GM12874 (cell line): ENCODE measurements around the gene OPCML.

Experiments
- TF ChIP-seq, protein P1 (sequence below): IDR thresholded peaks from 2 replicates; pipeline ENCODE4 v1.5.1; 2011; ENCODE audit warnings: low read depth, mild to moderate bottlenecking, control low read depth, low read length, moderate library complexity; ENCODE audit not compliant: insufficient read depth

Gene OPCML

DNA sequence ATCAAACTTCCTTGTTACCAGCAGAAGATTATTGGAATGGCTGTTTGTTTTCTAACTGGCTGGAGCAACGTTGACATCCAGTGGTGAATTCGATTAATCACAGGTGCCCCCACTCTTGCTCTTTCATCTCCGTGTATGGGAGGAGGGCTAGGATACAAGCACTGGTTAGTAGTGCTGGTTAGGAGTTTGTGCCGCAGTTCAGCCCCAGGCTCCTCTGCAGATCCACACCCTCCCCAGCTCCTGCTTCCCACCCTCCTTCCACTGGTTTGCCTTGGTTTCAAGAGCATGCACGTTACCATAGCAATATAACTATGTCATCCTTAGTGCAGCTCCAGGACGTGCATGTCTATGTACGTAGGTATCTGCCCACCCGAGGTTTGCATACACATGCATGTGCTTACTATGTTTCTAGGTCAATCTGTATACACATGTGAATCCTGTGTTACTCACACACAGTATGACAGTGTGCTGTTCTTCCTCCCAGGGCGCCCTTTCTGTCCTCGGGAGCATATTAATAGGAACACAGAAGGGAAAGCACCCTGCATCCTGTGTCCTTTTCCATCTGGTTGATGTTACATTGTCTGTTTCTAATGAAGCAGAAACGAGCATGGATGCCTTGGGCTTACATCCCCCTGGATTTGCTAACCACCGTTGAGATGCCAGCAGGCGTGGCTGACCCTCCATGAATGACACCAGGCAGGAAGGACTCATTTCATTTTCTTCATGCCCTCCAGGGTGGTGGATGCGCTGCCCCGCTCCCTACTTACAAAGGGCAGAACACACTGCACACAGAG is 539.3 kb downstream of the OPCML start:
- TF ChIP-seq, protein P1, sequence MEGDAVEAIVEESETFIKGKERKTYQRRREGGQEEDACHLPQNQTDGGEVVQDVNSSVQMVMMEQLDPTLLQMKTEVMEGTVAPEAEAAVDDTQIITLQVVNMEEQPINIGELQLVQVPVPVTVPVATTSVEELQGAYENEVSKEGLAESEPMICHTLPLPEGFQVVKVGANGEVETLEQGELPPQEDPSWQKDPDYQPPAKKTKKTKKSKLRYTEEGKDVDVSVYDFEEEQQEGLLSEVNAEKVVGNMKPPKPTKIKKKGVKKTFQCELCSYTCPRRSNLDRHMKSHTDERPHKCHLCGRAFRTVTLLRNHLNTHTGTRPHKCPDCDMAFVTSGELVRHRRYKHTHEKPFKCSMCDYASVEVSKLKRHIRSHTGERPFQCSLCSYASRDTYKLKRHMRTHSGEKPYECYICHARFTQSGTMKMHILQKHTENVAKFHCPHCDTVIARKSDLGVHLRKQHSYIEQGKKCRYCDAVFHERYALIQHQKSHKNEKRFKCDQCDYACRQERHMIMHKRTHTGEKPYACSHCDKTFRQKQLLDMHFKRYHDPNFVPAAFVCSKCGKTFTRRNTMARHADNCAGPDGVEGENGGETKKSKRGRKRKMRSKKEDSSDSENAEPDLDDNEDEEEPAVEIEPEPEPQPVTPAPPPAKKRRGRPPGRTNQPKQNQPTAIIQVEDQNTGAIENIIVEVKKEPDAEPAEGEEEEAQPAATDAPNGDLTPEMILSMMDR, result no peak

DNA sequence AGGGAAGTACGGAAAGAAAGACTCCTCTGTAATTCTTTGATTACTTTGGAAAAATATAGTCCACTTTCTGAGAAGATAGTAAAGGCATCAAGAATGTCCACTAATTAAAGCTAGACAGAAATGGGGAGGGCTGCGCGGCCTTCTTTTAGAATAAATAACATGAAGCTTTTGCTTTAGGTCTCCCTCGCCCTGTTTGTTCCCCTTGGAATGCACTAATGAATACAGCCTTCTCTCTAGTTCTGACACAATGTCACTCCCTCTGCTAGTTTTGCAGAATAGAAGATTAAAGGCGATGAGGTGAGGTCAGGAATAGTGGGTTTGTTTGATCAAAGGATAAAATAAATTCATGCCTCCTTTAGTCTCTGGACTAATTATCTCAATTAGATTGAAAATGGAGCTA is 543.9 kb downstream of the OPCML start:
- TF ChIP-seq, protein P1, result no peak

DNA sequence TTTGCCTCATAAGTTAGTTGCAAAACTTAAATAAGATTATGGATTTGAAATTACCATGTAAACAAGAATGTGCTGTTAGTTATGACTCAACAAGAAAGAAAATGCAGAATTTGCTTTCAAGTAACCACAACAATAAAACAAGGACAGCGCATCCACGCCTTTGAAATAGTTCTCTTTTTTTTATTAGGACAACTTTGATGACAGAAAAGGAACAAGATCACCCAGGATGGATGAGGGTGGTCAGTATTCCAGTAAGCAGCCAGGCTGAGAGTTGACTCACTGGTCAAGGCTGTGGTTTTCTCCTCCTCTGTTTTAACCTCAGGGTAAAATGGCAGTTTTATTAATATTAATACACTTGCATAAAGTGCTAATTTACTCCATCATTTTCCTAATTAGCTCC is 544.4 kb downstream of the OPCML start:
- TF ChIP-seq, protein P1, result no peak

DNA sequence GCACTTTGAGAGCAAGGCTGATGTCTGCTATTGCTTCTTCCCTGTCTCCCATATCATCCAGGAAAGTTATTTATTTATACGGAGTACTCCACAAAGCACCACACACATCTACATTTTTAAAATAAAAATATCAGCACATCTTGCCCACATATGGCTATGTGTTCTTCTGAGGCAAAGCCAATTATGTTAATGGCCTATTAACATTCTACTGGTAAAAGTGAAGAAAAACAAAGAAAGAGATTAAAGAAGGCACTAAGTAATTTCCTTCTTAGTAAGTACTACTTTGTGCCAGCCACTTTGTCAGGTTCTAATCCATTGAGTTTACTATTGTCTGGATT is 548.7 kb downstream of the OPCML start:
- TF ChIP-seq, protein P1, result no peak

DNA sequence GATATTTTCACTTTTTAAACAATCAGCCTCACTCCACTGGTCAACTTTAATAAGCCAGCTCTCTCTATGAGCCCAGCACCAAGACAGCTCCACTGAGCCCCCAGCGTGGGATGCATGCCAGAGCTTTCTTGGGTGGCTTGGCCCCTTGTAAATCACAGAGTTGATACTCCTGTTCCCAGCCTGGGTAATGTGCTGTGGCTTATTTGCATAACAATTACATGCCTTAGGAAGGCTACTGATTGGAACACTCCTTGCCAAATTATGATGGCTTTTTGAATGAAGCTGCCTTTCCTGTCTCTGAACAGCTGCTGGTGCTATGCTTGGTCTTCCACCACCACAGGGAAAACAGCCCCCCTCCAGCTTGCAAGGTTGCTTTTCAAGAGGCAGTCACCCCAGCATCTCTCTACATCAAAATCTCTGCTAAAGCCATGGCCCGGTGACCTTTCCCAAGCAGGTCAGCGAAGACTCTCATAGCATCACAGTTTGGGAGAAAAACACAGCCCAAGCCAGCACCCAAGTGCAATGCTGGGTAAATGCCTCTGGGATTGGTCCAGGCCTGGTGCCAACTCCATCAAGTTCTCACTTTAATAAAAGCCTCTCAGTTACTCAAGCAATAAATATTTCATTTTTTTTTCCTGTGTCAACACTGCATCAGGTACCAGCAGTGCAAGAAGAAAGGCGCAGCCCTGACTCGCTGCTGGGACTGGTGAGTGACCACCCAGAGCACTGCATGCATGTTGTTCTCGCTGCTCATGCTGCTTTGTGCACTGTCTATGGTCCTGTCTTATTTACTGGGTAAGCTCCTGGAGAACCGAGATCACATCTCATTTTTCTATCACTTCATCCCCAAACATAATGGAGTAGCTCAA is 549.3 kb downstream of the OPCML start:
- TF ChIP-seq, protein P1, result no peak

DNA sequence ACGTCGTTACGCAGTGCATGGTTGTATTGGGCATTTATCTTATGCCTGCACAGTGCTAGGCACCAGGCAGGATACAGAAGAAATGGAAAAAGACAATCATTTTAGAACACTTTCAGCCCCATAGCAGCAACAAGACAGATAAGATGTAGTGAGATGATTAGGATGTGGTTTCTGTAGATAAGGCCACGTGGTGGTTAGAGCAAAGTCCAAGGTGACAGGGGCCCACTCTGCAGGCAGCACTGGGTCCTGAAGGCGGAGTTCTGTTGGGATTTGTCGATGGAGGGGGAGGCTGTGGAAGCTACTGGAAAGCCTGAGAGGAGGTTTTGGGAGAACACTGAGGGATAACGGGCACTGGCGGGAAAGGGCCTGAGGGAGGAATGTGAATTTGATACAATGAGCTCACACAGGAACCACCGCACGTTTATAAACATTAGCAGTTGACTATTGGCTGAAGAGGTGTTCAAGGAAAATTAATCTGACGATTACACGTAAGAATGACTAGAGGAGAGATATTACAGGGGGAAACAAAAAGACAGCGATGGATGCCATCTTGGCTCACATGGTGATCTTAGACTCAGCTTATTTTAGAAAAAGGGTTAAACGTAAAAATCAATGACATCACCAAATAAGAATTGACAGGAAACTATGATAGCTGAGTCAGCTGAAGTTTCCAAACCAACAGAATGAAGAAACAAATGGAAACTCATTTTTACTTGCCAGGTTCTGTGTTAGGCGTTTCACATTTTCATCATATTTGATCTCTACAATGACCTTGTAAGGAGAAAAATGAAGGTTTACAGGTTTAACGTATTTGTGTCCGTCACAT is 551.0 kb downstream of the OPCML start:
- TF ChIP-seq, protein P1, result no peak

DNA sequence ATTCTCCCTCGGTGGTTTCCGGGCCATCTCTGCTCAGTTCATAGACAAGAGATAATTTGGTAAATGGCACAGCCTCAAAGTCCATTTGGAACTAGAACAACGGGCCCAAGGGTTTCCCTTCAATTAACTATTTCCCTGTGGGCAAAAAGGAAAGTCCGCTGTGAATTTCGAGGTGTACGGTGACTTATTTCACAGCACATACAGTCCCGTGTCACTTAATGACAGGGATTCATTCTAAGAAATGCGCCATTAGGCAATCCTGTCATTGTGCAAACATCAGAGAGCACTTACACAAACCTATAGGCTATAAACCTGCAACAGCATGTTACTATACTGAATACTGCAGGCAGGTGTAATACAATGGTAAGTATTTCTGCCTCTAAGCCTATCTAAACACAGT is 551.6 kb downstream of the OPCML start:
- TF ChIP-seq, protein P1, result no peak
